HCT116 (cell line): ENCODE measurements around the gene CIC. TPM values are rescaled to one million over a fixed set of nuclear protein-coding genes. Genes with fewer than 3 reads are reported as not detected.

Experiments used
- ATAC-seq: fragments of 200-7000 bp; cut with Tn5 transposase; 2 replicates; pipeline ENCODE4 v1.9.1; 2020; ENCODE audit warnings: mild to moderate bottlenecking, moderate library complexity
- BruUV-seq: library from RNA; stranded (reverse); fragments of 400-500 nt; replicated peaks from 2 replicates; lab custom pipeline; 2021; lab: Mats Ljungman, UMichigan
- CTCF ChIA-PET: fragments of 300-600 bp; sonication (Branson Sonifier 250); formaldehyde crosslinking; loops from one replicate; lab custom pipeline; 2021; ENCODE audit warnings: antibody characterized with exemption; lab: Charles Lee
- POLR2A ChIA-PET: fragments of 300-600, 350-600 bp; sonication (Branson Sonifier 250); formaldehyde crosslinking; loops from one replicate; lab custom pipeline; 2021; ENCODE audit warnings: antibody characterized with exemption; lab: Charles Lee
- RAD21 ChIA-PET, 2 experiments: fragments of 300-600 bp; sonication (Branson Sonifier 250); formaldehyde crosslinking; loops; one replicate each; lab custom pipeline; 2023; ENCODE audit warnings: low total read pairs in 2 of 2; ENCODE audit not compliant: uncharacterized antibody in 2 of 2, unreplicated experiment in 2 of 2, low non-redundant PET in 1 of 2; lab: Charles Lee
- DNase-seq: peaks from one replicate; pipeline ENCODE4 v3.0.0-alpha.2; 2010; ENCODE audit warnings: low read depth, low spot score
- H2AFZ ChIP-seq: fragments of 200-600 bp; shearing (Covaris generic), sonication (generic); 2 replicates; pipeline ENCODE4 v1.6.1; 2017; ENCODE audit warnings: low read depth, mixed run types, mixed read lengths, antibody characterized with exemption, low read length; ENCODE audit not compliant: poor library complexity, severe bottlenecking
- H3K27ac ChIP-seq: 2 replicates; pipeline ENCODE4 v1.5.1; 2012; ENCODE audit warnings: low read depth, low read length
- H3K27me3 ChIP-seq: fragments of 200-600 bp; sonication (generic); 2 replicates; pipeline ENCODE4 v1.6.1; 2016; ENCODE audit warnings: mixed run types, low read length, mixed read lengths; ENCODE audit not compliant: insufficient read depth
- H3K36me3 ChIP-seq, 2 experiments: fragments of 200-500 bp in 1 of 2; fragments of 200-600 bp in 1 of 2; sonication (Bioruptor generic) in 1 of 2; sonication (generic) in 1 of 2; 2 replicates each; pipeline versions ENCODE4 v1.5.1 to v1.6.1; 2014 to 2016; ENCODE audit warnings: low read length in 2 of 2, inconsistent platforms in 1 of 2, mixed read lengths in 1 of 2, mixed run types in 1 of 2; ENCODE audit not compliant: insufficient read depth in 2 of 2, control insufficient read depth in 1 of 2
- H3K4me1 ChIP-seq, 2 experiments: fragments of 200-600 bp in 1 of 2; sonication (generic) in 1 of 2; 2 replicates each; pipeline versions ENCODE4 v1.5.1 to v1.6.1; 2012 to 2017; ENCODE audit warnings: low read length in 2 of 2, inconsistent platforms in 1 of 2, mild to moderate bottlenecking in 1 of 2, mixed read lengths in 1 of 2, mixed run types in 1 of 2, moderate library complexity in 1 of 2; ENCODE audit not compliant: insufficient read depth in 2 of 2, control insufficient read depth in 1 of 2
- H3K4me2 ChIP-seq: fragments of 200-600 bp; sonication (generic); 2 replicates; pipeline ENCODE4 v1.6.1; 2017; ENCODE audit warnings: mixed run types, low read length, mixed read lengths
- H3K4me3 ChIP-seq, 2 experiments: fragments of 200-600 bp in 1 of 2; sonication (generic) in 1 of 2; replicated peaks in 1 of 2; 2 replicates each; pipeline ENCODE4 v1.5.1; 2011 to 2016; ENCODE audit warnings: low read length in 2 of 2, control low read depth in 1 of 2, low read depth in 1 of 2, mild to moderate bottlenecking in 1 of 2, mixed read lengths in 1 of 2, mixed run types in 1 of 2
- H3K79me2 ChIP-seq: fragments of 200-600 bp; sonication (generic); 2 replicates; pipeline ENCODE4 v1.6.1; 2017; ENCODE audit warnings: mild to moderate bottlenecking, mixed run types, low read length, moderate library complexity, mixed read lengths; ENCODE audit not compliant: insufficient read depth
- H3K9ac ChIP-seq: fragments of 200-600 bp; sonication (generic); 2 replicates; pipeline ENCODE4 v1.6.1; 2016; ENCODE audit warnings: low read length, mixed read lengths
- H3K9me2 ChIP-seq: fragments of 200-600 bp; sonication (generic), shearing (Covaris generic); 2 replicates; pipeline ENCODE4 v1.6.1; 2017; ENCODE audit warnings: mixed run types, mild to moderate bottlenecking, moderate library complexity; ENCODE audit not compliant: insufficient read depth
- H3K9me3 ChIP-seq, 2 experiments: fragments of 200-500 bp in 1 of 2; fragments of 200-600 bp in 1 of 2; sonication (Bioruptor generic) in 1 of 2; sonication (generic) in 1 of 2; 2 replicates each; pipeline ENCODE4 v1.6.1; 2014 to 2017; ENCODE audit warnings: low read length in 2 of 2, mixed read lengths in 2 of 2, inconsistent platforms in 1 of 2, low read depth in 1 of 2, mild to moderate bottlenecking in 1 of 2, mixed run types in 1 of 2, moderate library complexity in 1 of 2; ENCODE audit not compliant: control insufficient read depth in 1 of 2, insufficient read depth in 1 of 2
- H4K20me1 ChIP-seq: fragments of 200-600 bp; sonication (generic), shearing (Covaris generic); 2 replicates; pipeline ENCODE4 v1.6.1; 2017; ENCODE audit warnings: mixed run types, mild to moderate bottlenecking, moderate library complexity; ENCODE audit not compliant: insufficient read depth
- CTCF ChIP-seq, 3 experiments: fragments of 200-600 bp in 1 of 3; sonication (generic) in 1 of 3; IDR thresholded peaks in 2 of 3; conservative IDR thresholded peaks in 1 of 3; 2 replicates each; pipeline ENCODE4 v1.5.1; 2012 to 2017; ENCODE audit warnings: low read depth in 2 of 3, low read length in 2 of 3, antibody characterized with exemption in 1 of 3, borderline replicate concordance in 1 of 3, control low read depth in 1 of 3, mild to moderate bottlenecking in 1 of 3, mixed read lengths in 1 of 3, mixed run types in 1 of 3, moderate library complexity in 1 of 3; ENCODE audit not compliant: insufficient read depth in 1 of 3
- EZH2phosphoT487 ChIP-seq: fragments of 200-600 bp; IDR thresholded peaks from 2 replicates; pipeline ENCODE4 v1.6.1; 2018; ENCODE audit warnings: antibody characterized with exemption, borderline replicate concordance
- JUND ChIP-seq: IDR thresholded peaks from 2 replicates; pipeline ENCODE4 v1.6.1; 2012
- SIN3A ChIP-seq: IDR thresholded peaks from 2 replicates; pipeline ENCODE4 v1.6.1; 2012; ENCODE audit warnings: low read depth
- SRF ChIP-seq: IDR thresholded peaks from 2 replicates; pipeline ENCODE4 v1.6.1; 2012; ENCODE audit warnings: low read depth
- intact Hi-C: fragments of 100-400 bp; cut with micrococcal nuclease; formaldehyde crosslinking; loops from 2 replicates; pipeline ENCODE4 v1.10.0; 2022
- total RNA-seq: library from RNA; stranded (reverse); gene quantifications from one replicate; pipeline ENCODE4 v1.2.1, GENCODE V29; 2021; ENCODE audit not compliant: unreplicated experiment
- TF ChIP-seq, protein P1 (sequence below): IDR thresholded peaks from 2 replicates; pipeline ENCODE4 v1.6.1; 2012
- TF ChIP-seq, protein P2 (sequence below): IDR thresholded peaks from 2 replicates; pipeline ENCODE4 v1.6.1; 2012
- TF ChIP-seq, protein P3 (sequence below): IDR thresholded peaks from 2 replicates; pipeline ENCODE4 v1.6.1; 2012; ENCODE audit warnings: low read depth

The CIC gene
- total RNA-seq, 1 experiment from 2014 or later: 52.0 TPM

DNA sequence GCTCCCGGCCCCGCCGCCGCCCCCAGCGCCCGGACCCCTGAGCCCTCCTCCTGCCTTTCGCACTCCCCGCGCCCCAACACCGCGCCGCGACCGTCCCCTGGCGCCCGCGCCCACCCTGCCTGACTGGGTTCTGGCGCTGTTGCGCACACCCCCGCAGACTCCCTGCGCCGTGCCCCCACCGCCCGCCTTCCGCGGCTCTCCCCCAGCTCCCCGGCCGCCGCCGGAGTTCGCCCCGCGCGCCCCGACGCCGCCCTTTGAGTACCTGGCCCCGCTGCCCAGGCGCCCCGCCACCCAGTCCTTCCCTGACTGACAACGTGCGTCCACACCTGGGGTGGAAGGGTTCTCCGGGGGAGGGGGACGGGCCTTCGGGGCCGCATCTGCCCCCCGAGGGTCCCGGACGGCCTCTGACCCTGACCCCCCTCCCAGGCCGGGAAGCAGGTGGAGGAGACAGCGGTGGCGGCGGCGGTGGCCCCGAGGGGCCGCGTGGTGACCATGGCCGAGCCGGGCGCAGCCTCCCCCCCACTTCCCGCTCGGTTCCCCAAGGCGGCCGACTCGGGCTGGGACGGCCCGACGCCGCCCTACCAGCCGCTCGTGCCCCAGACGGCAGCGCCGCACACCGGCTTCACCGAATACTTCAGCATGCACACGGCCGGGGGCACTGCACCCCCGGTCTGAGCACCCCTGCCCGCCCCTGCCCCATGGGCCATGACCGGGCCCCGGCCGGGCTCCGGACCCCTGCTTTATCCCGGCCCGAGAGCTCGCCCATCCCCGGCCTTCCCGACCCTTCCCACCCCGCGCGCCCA, 55.0 kb downstream of the CIC start:
- RAD21 ChIA-PET: no interaction called here
- Histone ChIP-seq H3K27me3 (no peaks in the 10 kb centered on the region), H4K20me1 (no peaks in the 10 kb centered on the region), H3K9me3 (no peaks in the 10 kb centered on the region), H3K9me2 (no peaks in the 10 kb centered on the region), H3K4me3 (no peak overlapping the region)
- CTCF ChIA-PET: no interaction called here
- intact Hi-C loops: no loop called here
- TF ChIP-seq SRF (no peak), JUND (no peak), SIN3A (no peak), EZH2phosphoT487 (no peak), CTCF (IDR thresholded peaks at IDR 0.05 in 2 of 3, conservative IDR thresholded peaks at IDR 0.05 in 1 of 3; ENCODE audit: borderline replicate concordance in 1 of 3, insufficient read depth in 1 of 3, low read depth in 2 of 3, low read length in 2 of 3) (no peak)
- TF ChIP-seq, protein P1, sequence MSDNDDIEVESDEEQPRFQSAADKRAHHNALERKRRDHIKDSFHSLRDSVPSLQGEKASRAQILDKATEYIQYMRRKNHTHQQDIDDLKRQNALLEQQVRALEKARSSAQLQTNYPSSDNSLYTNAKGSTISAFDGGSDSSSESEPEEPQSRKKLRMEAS: no peak
- TF ChIP-seq, protein P2, sequence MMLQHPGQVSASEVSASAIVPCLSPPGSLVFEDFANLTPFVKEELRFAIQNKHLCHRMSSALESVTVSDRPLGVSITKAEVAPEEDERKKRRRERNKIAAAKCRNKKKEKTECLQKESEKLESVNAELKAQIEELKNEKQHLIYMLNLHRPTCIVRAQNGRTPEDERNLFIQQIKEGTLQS: no peak
- TF ChIP-seq, protein P3, sequence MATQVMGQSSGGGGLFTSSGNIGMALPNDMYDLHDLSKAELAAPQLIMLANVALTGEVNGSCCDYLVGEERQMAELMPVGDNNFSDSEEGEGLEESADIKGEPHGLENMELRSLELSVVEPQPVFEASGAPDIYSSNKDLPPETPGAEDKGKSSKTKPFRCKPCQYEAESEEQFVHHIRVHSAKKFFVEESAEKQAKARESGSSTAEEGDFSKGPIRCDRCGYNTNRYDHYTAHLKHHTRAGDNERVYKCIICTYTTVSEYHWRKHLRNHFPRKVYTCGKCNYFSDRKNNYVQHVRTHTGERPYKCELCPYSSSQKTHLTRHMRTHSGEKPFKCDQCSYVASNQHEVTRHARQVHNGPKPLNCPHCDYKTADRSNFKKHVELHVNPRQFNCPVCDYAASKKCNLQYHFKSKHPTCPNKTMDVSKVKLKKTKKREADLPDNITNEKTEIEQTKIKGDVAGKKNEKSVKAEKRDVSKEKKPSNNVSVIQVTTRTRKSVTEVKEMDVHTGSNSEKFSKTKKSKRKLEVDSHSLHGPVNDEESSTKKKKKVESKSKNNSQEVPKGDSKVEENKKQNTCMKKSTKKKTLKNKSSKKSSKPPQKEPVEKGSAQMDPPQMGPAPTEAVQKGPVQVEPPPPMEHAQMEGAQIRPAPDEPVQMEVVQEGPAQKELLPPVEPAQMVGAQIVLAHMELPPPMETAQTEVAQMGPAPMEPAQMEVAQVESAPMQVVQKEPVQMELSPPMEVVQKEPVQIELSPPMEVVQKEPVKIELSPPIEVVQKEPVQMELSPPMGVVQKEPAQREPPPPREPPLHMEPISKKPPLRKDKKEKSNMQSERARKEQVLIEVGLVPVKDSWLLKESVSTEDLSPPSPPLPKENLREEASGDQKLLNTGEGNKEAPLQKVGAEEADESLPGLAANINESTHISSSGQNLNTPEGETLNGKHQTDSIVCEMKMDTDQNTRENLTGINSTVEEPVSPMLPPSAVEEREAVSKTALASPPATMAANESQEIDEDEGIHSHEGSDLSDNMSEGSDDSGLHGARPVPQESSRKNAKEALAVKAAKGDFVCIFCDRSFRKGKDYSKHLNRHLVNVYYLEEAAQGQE: no peak
- TF ChIP-seq, all 23 proteins: peak for 0
- no peak overlapping the region for H3K9ac ChIP-seq
- no TSS peak for BruUV-seq
- H3K4me2 ChIP-seq: no peak overlapping the region
- ATAC-seq: no peak
- peaks cover 10 to 17% of the 10 kb centered on the region in 2 experiments for H3K4me1 ChIP-seq
- no peak overlapping the region for H3K27ac ChIP-seq
- H2AFZ ChIP-seq: no peak overlapping the region
- POLR2A ChIA-PET: no interaction called here
- H3K36me3 ChIP-seq: no peaks in the 10 kb centered on the region
- DNase-seq: no peak
- peaks cover 17% of the 10 kb centered on the region for H3K79me2 ChIP-seq
